IMR-90 (cell line): ENCODE data around the gene TYSND1. TPM values are rescaled to one million over a fixed set of nuclear protein-coding genes. Genes with fewer than 3 reads are reported as not detected.

ENCODE experiments used
- ATAC-seq: fragments of 200-7000 bp; cut with Tn5 transposase; 2 replicates; pipeline ENCODE4 v1.9.1; 2020; ENCODE audit warnings: low read depth, mild to moderate bottlenecking, moderate library complexity
- BruUV-seq: library from RNA; stranded (reverse); fragments of 400-500 nt; replicated peaks from 2 replicates; lab custom pipeline; 2021; lab: Mats Ljungman, UMichigan
- CTCF ChIA-PET: fragments of 300-600 bp; formaldehyde crosslinking; extraction: SDS; loops from one replicate; lab custom pipeline; 2021; ENCODE audit warnings: antibody characterized with exemption; lab: Yijun Ruan, JAX
- POLR2A ChIA-PET: fragments of 300-600 bp; sonication (Branson Sonifier 250); formaldehyde crosslinking; loops from one replicate; lab custom pipeline; 2022; ENCODE audit warnings: antibody characterized with exemption; ENCODE audit not compliant: unreplicated experiment; lab: Charles Lee
- DNase-seq: peaks from one replicate; pipeline ENCODE4 v3.0.0; 2013
- H2AFZ ChIP-seq: replicated peaks from 2 replicates; pipeline ENCODE3; 2013; ENCODE audit warnings: low read length, mild to moderate bottlenecking; ENCODE audit not compliant: poor library complexity
- H2AK5ac ChIP-seq: 2 replicates; pipeline ENCODE4 v1.6.1; 2013; ENCODE audit warnings: low read depth, low read length, inconsistent platforms
- H2AK9ac ChIP-seq: replicated peaks from 2 replicates; pipeline ENCODE3; 2013; ENCODE audit warnings: mild to moderate bottlenecking, low read depth, low read length, moderate library complexity; ENCODE audit not compliant: poor library complexity
- H2BK120ac ChIP-seq: 2 replicates; pipeline ENCODE4 v1.6.1; 2013; ENCODE audit warnings: low read depth, low read length, inconsistent platforms
- H2BK15ac ChIP-seq: 3 replicates; pipeline ENCODE4 v1.6.1; 2013; ENCODE audit warnings: low read depth, low read length, inconsistent platforms
- H2BK20ac ChIP-seq: 2 replicates; pipeline ENCODE4 v1.6.1; 2013; ENCODE audit warnings: low read depth, mild to moderate bottlenecking, inconsistent platforms, low read length, moderate library complexity
- H2BK5ac ChIP-seq: 2 replicates; pipeline ENCODE4 v1.6.1; 2013; ENCODE audit warnings: mild to moderate bottlenecking, low read depth, low read length, inconsistent platforms; ENCODE audit not compliant: poor library complexity, severe bottlenecking
- H3K14ac ChIP-seq: replicated peaks from 2 replicates; pipeline ENCODE4 v1.6.1; 2013; ENCODE audit warnings: low read depth, low read length, inconsistent platforms
- H3K18ac ChIP-seq: 2 replicates; pipeline ENCODE4 v1.6.1; 2013; ENCODE audit warnings: low read depth, low read length, control low read depth
- H3K23ac ChIP-seq: 2 replicates; pipeline ENCODE4 v1.6.1; 2013; ENCODE audit warnings: low read depth, low read length, inconsistent platforms
- H3K27ac ChIP-seq: 2 replicates; pipeline ENCODE4 v1.5.1; 2013; ENCODE audit warnings: mild to moderate bottlenecking, control low read depth, low read length; ENCODE audit not compliant: insufficient read depth
- H3K27me3 ChIP-seq: 2 replicates; pipeline ENCODE4 v1.6.1; 2013; ENCODE audit warnings: low read length; ENCODE audit not compliant: control insufficient read depth, insufficient read depth
- H3K36me3 ChIP-seq: 2 replicates; pipeline ENCODE4 v1.6.1; 2013; ENCODE audit warnings: low read length, mixed read lengths; ENCODE audit not compliant: control insufficient read depth, insufficient read depth
- H3K4ac ChIP-seq: 2 replicates; pipeline ENCODE4 v1.6.1; 2013; ENCODE audit warnings: low read depth, low read length, inconsistent platforms
- H3K4me1 ChIP-seq: 2 replicates; pipeline ENCODE4 v1.6.1; 2013; ENCODE audit warnings: low read length, mixed read lengths; ENCODE audit not compliant: control insufficient read depth, insufficient read depth
- H3K4me2 ChIP-seq: 2 replicates; pipeline ENCODE4 v1.6.1; 2013; ENCODE audit warnings: low read depth, mild to moderate bottlenecking, control low read depth, low read length, moderate library complexity
- H3K4me3 ChIP-seq: 2 replicates; pipeline ENCODE4 v1.5.1; 2013; ENCODE audit warnings: low read depth, mild to moderate bottlenecking, control low read depth, low read length, moderate library complexity; ENCODE audit not compliant: insufficient read depth
- H3K56ac ChIP-seq: 2 replicates; pipeline ENCODE4 v1.6.1; 2013; ENCODE audit warnings: low read length, inconsistent platforms; ENCODE audit not compliant: insufficient read depth; ENCODE audit errors: extremely low read depth
- H3K79me1 ChIP-seq, 2 experiments: 2 replicates each; pipeline ENCODE4 v1.6.1; 2013; ENCODE audit warnings: low read length in 2 of 2, inconsistent platforms in 1 of 2, low read depth in 1 of 2
- H3K9ac ChIP-seq: 2 replicates; pipeline ENCODE4 v1.6.1; 2013; ENCODE audit warnings: low read depth, low read length, control low read depth
- H3K9me1 ChIP-seq: 2 replicates; pipeline ENCODE4 v1.6.1; 2013; ENCODE audit warnings: low read length, inconsistent platforms; ENCODE audit not compliant: insufficient read depth
- H3K9me3 ChIP-seq: 2 replicates; pipeline ENCODE4 v1.6.1; 2013; ENCODE audit warnings: low read length; ENCODE audit not compliant: control insufficient read depth, insufficient read depth
- H4K20me1 ChIP-seq: 2 replicates; pipeline ENCODE4 v1.6.1; 2013; ENCODE audit warnings: low read length, inconsistent platforms; ENCODE audit not compliant: insufficient read depth
- H4K5ac ChIP-seq: 2 replicates; pipeline ENCODE4 v1.6.1; 2013; ENCODE audit warnings: mild to moderate bottlenecking, low read depth, low read length, control low read depth
- H4K8ac ChIP-seq, 2 experiments: 2 replicates each; pipeline ENCODE4 v1.6.1; 2013; ENCODE audit warnings: low read depth in 2 of 2, low read length in 2 of 2, control low read depth in 1 of 2, inconsistent platforms in 1 of 2
- H4K91ac ChIP-seq: 2 replicates; pipeline ENCODE4 v1.6.1; 2013; ENCODE audit warnings: low read depth, low read length, inconsistent platforms; ENCODE audit not compliant: insufficient read depth
- CTCF ChIP-seq: conservative IDR thresholded peaks from 2 replicates; pipeline ENCODE4 v1.5.1; 2012; ENCODE audit warnings: mild to moderate bottlenecking, low read depth, low read length, improper control_type of control experiment
- ELK1 ChIP-seq: fragments of 150-350 bp; IDR thresholded peaks from 2 replicates; pipeline ENCODE4 v1.6.1; 2016; ENCODE audit warnings: low read depth, mild to moderate bottlenecking, low read length, moderate library complexity, borderline replicate concordance
- FOS ChIP-seq: fragments of 150-350 bp; IDR thresholded peaks from 2 replicates; pipeline ENCODE4 v1.6.1; 2016; ENCODE audit warnings: low read depth, low read length
- NFE2L2 ChIP-seq: fragments of 150-350 bp; IDR thresholded peaks from 2 replicates; pipeline ENCODE4 v1.6.1; 2016; ENCODE audit warnings: low read depth, mild to moderate bottlenecking, low read length
- SMC3 ChIP-seq: fragments of 150-350 bp; IDR thresholded peaks from 2 replicates; pipeline ENCODE4 v1.6.1; 2016; ENCODE audit warnings: low read depth, mild to moderate bottlenecking, antibody characterized with exemption, low read length, moderate library complexity
- dilution Hi-C: fragments of 300-500 bp; cut with HindIII; formaldehyde crosslinking; loops from one replicate; pipeline ENCODE4 v1.14.3; 2018; ENCODE audit warnings: low sequenced_read_pairs; ENCODE audit not compliant: unreplicated experiment
- in situ Hi-C: fragments of 300-500 bp; cut with MboI; formaldehyde crosslinking; loops from 3 replicates; pipeline ENCODE4 v1.14.3; 2019; ENCODE audit warnings: low sequenced_read_pairs, inconsistent platforms, mixed read lengths
- intact Hi-C: fragments of 100-400 bp; cut with micrococcal nuclease; formaldehyde crosslinking; loops from 2 replicates; pipeline ENCODE4 v1.10.0; 2022
- polyA plus RNA-seq, 3 experiments: library from polyadenylated mRNA; depleted of rRNA; stranded (reverse); fragments of >200 nt; gene quantifications; 2 replicates each; pipeline ENCODE4 v1.2.3, GENCODE V29; 2012; ENCODE audit warnings: low replicate concordance in 1 of 3
- total RNA-seq: library from RNA; depleted of rRNA; stranded (reverse); fragments of >200 nt; gene quantifications from 2 replicates; pipeline ENCODE4 v1.2.3, GENCODE V29; 2012

TYSND1 gene
- total and polyA plus RNA-seq, 2 of the 4 experiments (the other 2 are of a cell fraction), result 2.9 to 4.1 TPM

GRCh38 chr10:70097459-70097858, 49.0 kb downstream of the TYSND1 start:
- BruUV-seq, result no TSS peak
- no peaks in the 10 kb centered on the region for H3K27me3 ChIP-seq
- H4K8ac ChIP-seq, result no peak overlapping the region
- H3K9me3 ChIP-seq, result no peaks in the 10 kb centered on the region
- H3K4me3 ChIP-seq, result no peak overlapping the region
- ChIA-PET CTCF (no interaction called here), POLR2A (no interaction called here)
- H3K9ac ChIP-seq, result no peak overlapping the region
- no peak overlapping the region for H3K23ac ChIP-seq
- no peaks in the 10 kb centered on the region for H3K79me1 ChIP-seq
- H4K91ac ChIP-seq, result no peak overlapping the region
- in situ Hi-C loops, result no loop called here
- ATAC-seq (no peak), DNase-seq (no peak)
- intact Hi-C loops, result no loop called here
- H2AK9ac ChIP-seq, result no peak overlapping the region
- H3K4ac ChIP-seq, result no peak overlapping the region
- TF ChIP-seq FOS (no peak), CTCF (no peak), SMC3 (no peak), NFE2L2 (no peak), ELK1 (no peak)
- dilution Hi-C loops, result no loop called here
- H2BK20ac ChIP-seq, result no peak overlapping the region
- no peak overlapping the region for H2BK120ac ChIP-seq
- H3K27ac ChIP-seq, result no peak overlapping the region
- no peak overlapping the region for H4K5ac ChIP-seq
- H3K9me1 ChIP-seq, result peaks cover 10% of the 10 kb centered on the region; the same call in 1 of the 2 replicates
- no peak overlapping the region for H3K18ac ChIP-seq
- H3K56ac ChIP-seq, result no peak overlapping the region
- H2AFZ ChIP-seq, result no peak overlapping the region
- no peak overlapping the region for H2AK5ac ChIP-seq
- no peaks in the 10 kb centered on the region for H3K4me1 ChIP-seq
- no peak overlapping the region for H2BK5ac ChIP-seq
- no peaks in the 10 kb centered on the region for H4K20me1 ChIP-seq
- peaks cover 31% of the 10 kb centered on the region for H3K36me3 ChIP-seq
- no peak overlapping the region for H3K14ac ChIP-seq
- no peak overlapping the region for H3K4me2 ChIP-seq
- no peak overlapping the region for H2BK15ac ChIP-seq
